Naive thymus-derived CD4-positive, alpha-beta T cell (primary cell): ENCODE results near the gene SORCS1. TPM values are rescaled to one million over a fixed set of nuclear protein-coding genes. Genes with fewer than 3 reads are reported as not detected.

ENCODE experiments used
- ATAC-seq: fragments of 150-1000 bp; cut with Tn5 transposase; 2 replicates; pipeline ENCODE4 v1.10.0; 2021; ENCODE audit warnings: mild to moderate bottlenecking, moderate library complexity
- CTCF ChIA-PET: fragments of 350-600 bp; sonication (Branson Sonifier 250); formaldehyde crosslinking; loops from one replicate; lab custom pipeline; 2021; ENCODE audit warnings: antibody characterized with exemption; lab: Charles Lee
- POLR2A ChIA-PET: fragments of 350-600 bp; sonication (Branson Sonifier 250); formaldehyde crosslinking; loops from one replicate; lab custom pipeline; 2021; ENCODE audit warnings: antibody characterized with exemption, inconsistent platforms; lab: Charles Lee
- DNase-seq, 9 donors: peaks; one replicate each; pipeline versions ENCODE4 v3.0.0 to v3.0.0-alpha.2; 2020 to 2022; ENCODE audit warnings: mixed read lengths in 1 of 9
- H3K27ac ChIP-seq: one replicate; pipeline ENCODE4 v1.7.0; 2013; ENCODE audit warnings: mild to moderate bottlenecking, low read depth, low read length, moderate library complexity
- H3K27me3 ChIP-seq, 2 donors: one replicate each; pipeline ENCODE4 v1.7.0; 2013; ENCODE audit warnings: low read length in 2 of 2, mild to moderate bottlenecking in 2 of 2, moderate library complexity in 2 of 2; ENCODE audit not compliant: control insufficient read depth in 2 of 2, insufficient read depth in 2 of 2
- H3K36me3 ChIP-seq, 3 experiments: 1 replicate in 2 of 3; 2 replicates in 1 of 3; pipeline ENCODE4 v1.7.0; 2013; ENCODE audit warnings: low read length in 3 of 3, mild to moderate bottlenecking in 3 of 3, moderate library complexity in 1 of 3; ENCODE audit not compliant: insufficient read depth in 3 of 3, control insufficient read depth in 2 of 3
- H3K4me1 ChIP-seq, 2 donors: one replicate each; pipeline ENCODE4 v1.7.0; 2013; ENCODE audit warnings: low read length in 2 of 2, mild to moderate bottlenecking in 2 of 2, moderate library complexity in 1 of 2; ENCODE audit not compliant: control insufficient read depth in 2 of 2, insufficient read depth in 2 of 2
- H3K4me3 ChIP-seq: 2 replicates; pipeline ENCODE4 v1.7.0; 2013; ENCODE audit warnings: mild to moderate bottlenecking, low read length
- H3K9me3 ChIP-seq, 3 experiments: 1 replicate in 2 of 3; 2 replicates in 1 of 3; pipeline ENCODE4 v1.7.0; 2013; ENCODE audit warnings: low read length in 3 of 3; ENCODE audit not compliant: control insufficient read depth in 2 of 3
- H3K27ac Mint-ChIP-seq, 9 donors: one replicate each; pipeline ENCODE4 v1.8.0; 2020 to 2022; ENCODE audit warnings: mixed read lengths in 9 of 9, mild to moderate bottlenecking in 8 of 9, moderate library complexity in 5 of 9, inconsistent platforms in 2 of 9
- H3K27me3 Mint-ChIP-seq, 5 donors: one replicate each; pipeline ENCODE4 v1.8.0; 2021 to 2022; ENCODE audit warnings: mixed read lengths in 5 of 5, mild to moderate bottlenecking in 1 of 5
- H3K36me3 Mint-ChIP-seq, 5 donors: one replicate each; pipeline ENCODE4 v1.8.0; 2020 to 2022; ENCODE audit warnings: mixed read lengths in 5 of 5, mild to moderate bottlenecking in 3 of 5, inconsistent platforms in 1 of 5
- H3K4me1 Mint-ChIP-seq, 7 donors: one replicate each; pipeline ENCODE4 v1.8.0; 2020 to 2022; ENCODE audit warnings: mixed read lengths in 7 of 7, mild to moderate bottlenecking in 3 of 7, inconsistent platforms in 1 of 7
- H3K4me3 Mint-ChIP-seq, 10 donors: one replicate each; pipeline ENCODE4 v1.8.0; 2020 to 2022; ENCODE audit warnings: mild to moderate bottlenecking in 10 of 10, mixed read lengths in 10 of 10, moderate library complexity in 6 of 10, inconsistent platforms in 2 of 10
- H3K9me3 Mint-ChIP-seq, 11 donors: one replicate each; pipeline ENCODE4 v1.8.0; 2020 to 2022; ENCODE audit warnings: mixed read lengths in 11 of 11, mild to moderate bottlenecking in 4 of 11, inconsistent platforms in 1 of 11, moderate library complexity in 1 of 11
- intact Hi-C, 2 donors: fragments of 100-400 bp; cut with micrococcal nuclease; formaldehyde crosslinking; loops; one replicate each; pipeline ENCODE4 v1.15.1; 2023
- polyA plus RNA-seq, 2 donors: library from polyadenylated mRNA; unstranded; fragments of 300-500 nt; fragmentation: Illumina TruSeq; gene quantifications; one replicate each; pipeline ENCODE4 v1.2.3, GENCODE V29; 2021
- total RNA-seq, 6 experiments: library from RNA in 5 of 6; stranded (reverse) in 5 of 6; gene quantifications; 1 replicate in 5 of 6; 2 replicates in 1 of 6; pipeline ENCODE4 v1.2.3 and lab custom pipeline; 2021 to 2026

SORCS1 gene
- total and polyA plus RNA-seq, 7 experiments from 2014 or later, result not detected

DNA sequence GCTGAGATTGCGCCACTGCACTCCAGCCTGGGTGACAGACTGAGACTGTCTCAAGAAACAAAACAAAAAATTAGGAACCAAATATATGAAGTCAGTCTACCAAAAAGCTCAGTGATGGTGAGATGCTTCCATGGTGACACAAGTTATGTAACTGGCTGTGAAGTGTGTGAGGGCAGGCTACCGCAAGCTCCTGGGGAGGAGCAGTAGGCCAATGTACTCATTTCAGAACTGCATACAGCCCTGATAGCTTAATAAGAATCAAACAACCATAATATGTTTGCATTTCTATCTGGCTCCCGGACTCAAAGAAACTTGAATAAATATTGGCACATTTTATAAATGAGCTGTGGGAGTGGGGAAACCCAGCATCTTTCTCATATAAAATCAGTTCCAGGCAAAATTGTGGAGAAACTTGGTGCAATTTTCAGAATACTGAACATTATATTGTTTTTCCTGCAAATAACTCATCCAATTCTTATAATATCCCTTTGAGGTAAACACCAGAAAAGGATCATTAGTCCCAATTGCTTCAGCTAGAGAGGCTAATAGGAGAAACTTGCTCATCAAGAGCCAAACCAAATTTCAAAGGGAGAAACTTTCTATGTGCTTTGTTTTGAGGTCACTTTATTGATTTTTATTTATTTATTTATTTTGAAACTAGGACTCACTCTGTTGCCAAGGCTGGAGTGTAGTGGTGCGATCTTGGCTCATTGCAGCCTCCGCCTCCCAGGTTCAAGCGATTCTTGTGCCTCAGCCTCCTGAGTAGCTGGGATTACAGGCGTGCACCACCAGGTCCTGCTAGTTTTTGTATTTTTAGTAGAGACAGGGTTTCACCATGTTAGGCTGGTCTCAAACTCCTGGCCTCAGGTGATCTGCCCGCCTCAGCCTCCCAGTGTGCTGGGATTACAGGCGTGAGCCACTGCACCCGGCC is 127.0 kb downstream of the SORCS1 start:
- Histone ChIP-seq H3K27me3 (no peaks in the 10 kb centered on the region), H3K27ac (no peak overlapping the region), H3K4me3 (no peak overlapping the region), H3K4me1 (no peaks in the 10 kb centered on the region), H3K9me3 (no peaks in the 10 kb centered on the region), H3K36me3 (no peaks in the 10 kb centered on the region)
- ATAC-seq, result no peak
- Mint-ChIP-seq H3K4me3 (no peak overlapping the region), H3K27ac (no peak overlapping the region), H3K27me3 (peaks cover 0 to 6% (median 0%) of the 10 kb centered on the region in 5 donors), H3K9me3 (peaks cover 0 to 12% (median 2%) of the 10 kb centered on the region in 11 donors), H3K36me3 (no peaks in the 10 kb centered on the region), H3K4me1 (no peaks in the 10 kb centered on the region)
- intact Hi-C loops, result no loop called here
- ChIA-PET CTCF (no interaction called here), POLR2A (no interaction called here)
- DNase-seq, result no peak

DNA sequence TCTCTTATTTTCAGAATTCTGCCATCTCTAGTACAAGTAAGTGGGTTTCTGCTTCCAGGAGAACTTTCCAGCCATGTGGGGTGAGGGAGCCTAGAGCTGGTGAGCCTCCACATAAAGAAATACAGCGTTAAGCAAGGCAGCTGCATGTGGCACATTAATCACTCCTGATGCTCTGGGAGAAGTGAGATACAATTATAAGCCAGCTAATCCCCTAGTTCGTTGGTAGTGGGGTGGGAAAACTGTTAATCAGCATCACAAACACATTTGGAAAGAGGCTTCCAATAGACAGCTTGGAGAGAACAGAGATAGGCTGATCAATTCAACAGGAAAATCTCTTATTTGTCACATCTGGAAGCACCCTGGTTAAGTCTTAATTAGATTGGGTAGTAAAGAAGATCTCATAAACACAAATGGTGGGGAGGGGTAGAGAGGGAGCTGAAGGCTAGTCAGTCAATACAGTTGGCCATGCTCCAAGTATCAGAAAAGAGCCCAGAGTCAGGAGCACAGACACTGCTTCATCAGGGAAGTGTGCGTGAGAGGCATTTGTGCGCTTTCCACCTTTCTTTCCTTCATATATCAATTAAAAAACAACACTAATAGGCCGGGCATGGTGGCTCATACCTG is 130.6 kb downstream of the SORCS1 start:
- H3K4me3 ChIP-seq, result no peak overlapping the region
- Mint-ChIP-seq H3K4me1 (no peaks in the 10 kb centered on the region), H3K36me3 (no peaks in the 10 kb centered on the region), H3K4me3 (no peak overlapping the region), H3K9me3 (peaks cover 0 to 12% (median 2%) of the 10 kb centered on the region in 11 donors), H3K27me3 (peaks cover 0 to 9% (median 0%) of the 10 kb centered on the region in 5 donors), H3K27ac (no peak overlapping the region)
- intact Hi-C loops, result no loop called here
- no peaks in the 10 kb centered on the region for H3K4me1 ChIP-seq
- DNase-seq (no peak), ATAC-seq (no peak)
- H3K9me3 ChIP-seq, result no peaks in the 10 kb centered on the region
- ChIA-PET CTCF (no interaction called here), POLR2A (no interaction called here)
- H3K27me3 ChIP-seq, result no peaks in the 10 kb centered on the region
- no peaks in the 10 kb centered on the region for H3K36me3 ChIP-seq
- H3K27ac ChIP-seq, result no peak overlapping the region

GRCh38 chr10:107032700-107033401 is 131.7 kb downstream of the SORCS1 start:
- no peaks in the 10 kb centered on the region for H3K27me3 ChIP-seq
- no peak for DNase-seq
- no peak overlapping the region for H3K4me3 ChIP-seq
- H3K4me1 Mint-ChIP-seq, result no peaks in the 10 kb centered on the region
- no peaks in the 10 kb centered on the region for H3K4me1 ChIP-seq
- H3K4me3 Mint-ChIP-seq, result no peak overlapping the region
- H3K27ac ChIP-seq, result no peak overlapping the region
- H3K36me3 ChIP-seq, result no peaks in the 10 kb centered on the region
- H3K9me3 ChIP-seq, result no peaks in the 10 kb centered on the region
- intact Hi-C loops, result no loop called here
- POLR2A ChIA-PET, result no interaction called here
- no peaks in the 10 kb centered on the region for H3K36me3 Mint-ChIP-seq
- ATAC-seq, result no peak
- CTCF ChIA-PET, result no interaction called here
- peaks cover 0 to 12% (median 2%) of the 10 kb centered on the region in 11 donors for H3K9me3 Mint-ChIP-seq
- H3K27ac Mint-ChIP-seq, result no peak overlapping the region
- peaks cover 0 to 9% (median 0%) of the 10 kb centered on the region in 5 donors for H3K27me3 Mint-ChIP-seq

DNA sequence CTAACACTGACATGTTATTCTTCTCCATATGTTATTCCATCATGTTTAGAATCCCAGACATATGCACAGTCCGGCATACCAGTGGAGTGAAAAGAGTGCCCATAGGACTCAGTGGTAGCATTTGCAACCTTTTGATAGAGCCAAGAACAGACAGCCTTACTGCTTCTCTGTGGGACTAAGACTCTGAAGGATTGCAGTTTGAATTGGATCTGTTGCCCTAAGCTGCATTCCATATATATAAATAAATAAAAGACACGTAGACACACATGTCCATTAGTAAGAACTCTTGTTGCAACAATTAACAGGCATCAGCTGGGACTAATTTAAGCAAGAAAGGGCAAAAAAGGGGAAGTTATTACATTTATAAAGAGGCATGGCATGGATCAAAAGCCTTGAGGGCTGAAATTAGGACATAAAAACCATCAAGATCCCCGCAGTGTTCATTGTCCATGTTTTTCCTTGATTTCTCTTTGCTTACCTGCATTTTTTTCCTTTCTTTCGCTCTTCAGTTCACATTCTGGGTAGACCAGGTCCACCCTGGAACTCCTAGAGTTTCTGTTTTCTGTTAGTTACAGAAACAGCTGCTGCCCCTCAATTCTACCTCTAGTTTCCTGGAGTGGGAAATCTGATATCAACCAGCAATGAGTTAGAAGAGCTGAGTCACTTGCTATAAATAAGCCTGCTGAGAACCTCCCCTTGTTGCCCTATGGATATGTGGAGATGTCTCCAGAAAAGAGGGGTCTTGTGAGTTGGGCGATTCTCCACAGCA is 132.4 kb downstream of the SORCS1 start:
- Mint-ChIP-seq H3K9me3 (peaks cover 0 to 12% (median 2%) of the 10 kb centered on the region in 11 donors), H3K27me3 (peaks cover 0 to 9% (median 0%) of the 10 kb centered on the region in 5 donors)
- ATAC-seq, result no peak

DNA sequence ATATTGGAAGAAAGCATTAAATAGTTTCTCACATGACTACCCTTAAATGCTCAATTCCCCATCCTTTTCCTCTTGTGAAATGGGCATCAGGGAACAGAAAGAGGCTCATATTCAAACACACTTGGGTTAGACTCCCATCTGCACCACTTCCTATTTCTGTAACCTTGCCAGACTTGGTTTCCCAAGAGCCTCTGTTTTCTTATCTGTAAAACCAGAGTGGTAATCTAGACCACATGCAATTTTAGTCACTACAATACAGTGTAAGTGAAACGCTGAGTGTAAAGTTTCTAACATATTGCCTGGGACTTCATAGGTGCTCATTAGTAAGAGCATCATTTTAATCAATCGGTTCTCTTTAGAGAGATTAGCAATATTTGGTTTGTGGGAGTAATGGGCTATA is 136.3 kb downstream of the SORCS1 start:
- no peak overlapping the region for H3K4me3 ChIP-seq
- POLR2A ChIA-PET, result no interaction called here
- CTCF ChIA-PET, result no interaction called here
- H3K9me3 Mint-ChIP-seq, result peaks cover 0 to 8% (median 3%) of the 10 kb centered on the region in 11 donors
- no peaks in the 10 kb centered on the region for H3K4me1 Mint-ChIP-seq
- H3K36me3 Mint-ChIP-seq, result no peaks in the 10 kb centered on the region
- H3K4me3 Mint-ChIP-seq, result no peak overlapping the region
- no peaks in the 10 kb centered on the region for H3K4me1 ChIP-seq
- no peak overlapping the region for H3K27ac ChIP-seq
- H3K36me3 ChIP-seq, result no peaks in the 10 kb centered on the region
- ATAC-seq (no peak), DNase-seq (no peak)
- intact Hi-C loops, result no loop called here
- no peaks in the 10 kb centered on the region for H3K27me3 ChIP-seq
- no peak overlapping the region for H3K27ac Mint-ChIP-seq
- H3K27me3 Mint-ChIP-seq, result peaks cover 0 to 5% (median 0%) of the 10 kb centered on the region in 5 donors
- H3K9me3 ChIP-seq, result no peaks in the 10 kb centered on the region

More for the DNA sequence above, 132.4 kb downstream of the SORCS1 start:
- CTCF ChIA-PET, result no interaction called here
- POLR2A ChIA-PET, result no interaction called here
- Histone ChIP-seq H3K4me3 (no peak overlapping the region), H3K4me1 (no peaks in the 10 kb centered on the region), H3K27me3 (no peaks in the 10 kb centered on the region), H3K27ac (no peak overlapping the region), H3K36me3 (no peaks in the 10 kb centered on the region), H3K9me3 (no peaks in the 10 kb centered on the region)
- H3K36me3 Mint-ChIP-seq, result no peaks in the 10 kb centered on the region
- H3K4me3 Mint-ChIP-seq, result no peak overlapping the region
- intact Hi-C loops, result no loop called here
- H3K4me1 Mint-ChIP-seq, result no peaks in the 10 kb centered on the region
- no peak overlapping the region for H3K27ac Mint-ChIP-seq
- DNase-seq, result no peak

DNA sequence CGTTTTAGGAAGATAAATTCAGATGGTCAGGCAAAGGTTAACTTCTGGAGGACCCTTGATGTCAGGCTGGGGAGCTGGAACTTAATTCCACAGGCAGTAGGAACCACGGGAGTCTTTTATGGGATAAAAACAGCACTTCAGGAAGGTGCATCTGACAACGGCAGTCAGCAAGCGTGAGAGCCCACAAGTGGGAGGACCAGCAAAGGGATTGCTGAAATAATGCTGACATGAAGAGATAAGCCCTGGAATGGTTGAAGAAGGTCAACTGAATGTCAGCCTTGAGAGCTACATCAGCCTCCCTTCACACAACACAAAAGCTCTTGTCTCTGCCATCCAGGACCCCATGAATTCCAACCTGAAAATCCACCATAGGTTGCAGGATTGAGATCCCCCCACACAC is 138.8 kb downstream of the SORCS1 start:
- Histone ChIP-seq H3K27me3 (no peaks in the 10 kb centered on the region), H3K4me1 (no peaks in the 10 kb centered on the region), H3K4me3 (no peak overlapping the region), H3K9me3 (no peaks in the 10 kb centered on the region), H3K27ac (no peak overlapping the region), H3K36me3 (no peaks in the 10 kb centered on the region)
- no peaks in the 10 kb centered on the region for H3K27me3 Mint-ChIP-seq
- intact Hi-C loops, result no loop called here
- no peak overlapping the region for H3K27ac Mint-ChIP-seq
- H3K4me1 Mint-ChIP-seq, result no peaks in the 10 kb centered on the region
- no peak for DNase-seq
- no peak overlapping the region for H3K4me3 Mint-ChIP-seq
- no peaks in the 10 kb centered on the region for H3K36me3 Mint-ChIP-seq
- ATAC-seq, result no peak
- H3K9me3 Mint-ChIP-seq, result peaks cover 0 to 8% (median 1%) of the 10 kb centered on the region in 11 donors
- ChIA-PET CTCF (no interaction called here), POLR2A (no interaction called here)
